Esophagus muscularis mucosa (tissue), 4 donors: ENCODE measurements around the gene AGPAT1. TPM values are rescaled to one million over a fixed set of nuclear protein-coding genes. Genes with fewer than 3 reads are reported as not detected.

Source experiments
- DNase-seq: peaks from one replicate; pipeline ENCODE4 v3.0.0-alpha.2; 2017; ENCODE audit errors: extremely low spot score
- H3K27ac ChIP-seq, 4 donors: fragments of 200-600 bp; sonication (generic); replicated peaks in 1 of 4; 1 replicate in 3 of 4; 2 replicates in 1 of 4; pipeline ENCODE4 v1.5.1; 2016 to 2019; ENCODE audit warnings: mild to moderate bottlenecking in 1 of 4
- H3K27me3 ChIP-seq, 4 donors: fragments of 200-600 bp; sonication (generic); one replicate each; pipeline versions ENCODE4 v1.5.1 to v1.6.0; 2016 to 2019
- H3K36me3 ChIP-seq, 4 donors: fragments of 200-600 bp; sonication (generic); one replicate each; pipeline ENCODE4 v1.5.1; 2016 to 2019
- H3K4me1 ChIP-seq, 4 donors: fragments of 200-600 bp; sonication (generic); one replicate each; pipeline ENCODE4 v1.5.1; 2016 to 2019
- H3K4me3 ChIP-seq, 4 donors: fragments of 200-600 bp; sonication (generic); 1 replicate in 2 of 4; 2 replicates in 2 of 4; pipeline ENCODE4 v1.5.1; 2016 to 2019; ENCODE audit warnings: mild to moderate bottlenecking in 4 of 4, moderate library complexity in 1 of 4
- H3K9me3 ChIP-seq, 4 donors: fragments of 200-600 bp; sonication (generic); 1 replicate in 3 of 4; 2 replicates in 1 of 4; pipeline ENCODE4 v1.5.1; 2016 to 2019
- CTCF ChIP-seq, 3 experiments: fragments of 200-600 bp in 2 of 3; fragments of 450-650 bp in 1 of 3; sonication (generic) in 2 of 3; IDR thresholded peaks; one replicate each; pipeline ENCODE4 v1.5.1; 2017 to 2019; ENCODE audit warnings: antibody characterized with exemption in 3 of 3, mild to moderate bottlenecking in 2 of 3, moderate library complexity in 1 of 3
- EP300 ChIP-seq: sonication (generic); formaldehyde crosslinking; IDR thresholded peaks from one replicate; pipeline ENCODE4 v1.6.1; 2017; ENCODE audit warnings: antibody characterized with exemption
- POLR2A ChIP-seq: fragments of 450-650 bp; IDR thresholded peaks from one replicate; pipeline ENCODE4 v1.6.1; 2017; ENCODE audit warnings: antibody characterized with exemption, moderate library complexity, mild to moderate bottlenecking, low read depth
- POLR2AphosphoS5 ChIP-seq, 2 donors: sonication (generic); formaldehyde crosslinking; IDR thresholded peaks; one replicate each; pipeline ENCODE4 v1.6.1; 2017; ENCODE audit warnings: antibody characterized with exemption in 2 of 2
- WGBS: methylation state at CpG from one replicate; pipeline ENCODE4 v1.1.5; 2018; 5-methylcytosine and 5-hydroxymethylcytosine counted together
- intact Hi-C: fragments of 100-400 bp; cut with DNase I; formaldehyde crosslinking; loops from one replicate; pipeline ENCODE4 v1.15.1; 2023
- total RNA-seq, 4 donors: library from RNA; depleted of rRNA; stranded (reverse); fragments of >200 nt; gene quantifications; one replicate each; pipeline versions ENCODE4 v1.1.0 to v1.2.1, GENCODE V29; 2016

Gene AGPAT1
- total RNA-seq, 4 donors from 2014 or later, result 52.7 to 76.7 (median 68.9) TPM

- Histone ChIP-seq H3K27ac (peak within 1 kb of the TSS; percentile 94 to 99 (median 96)), H3K9me3 (no peaks in the 10 kb centered on the region), H3K36me3 (peaks cover 0 to 33% (median 25%) of the 10 kb centered on the region in 4 donors), H3K4me1 (peaks cover 50 to 84% (median 81%) of the 10 kb centered on the region in 4 donors), H3K27me3 (no peaks in the 10 kb centered on the region), H3K4me3 (peak within 1 kb of the TSS; percentile 74 to 93 (median 80))
- peak; percentile 77 to 80 for TF ChIP-seq POLR2AphosphoS5 (IDR thresholded peaks at IDR 0.05)
- TF ChIP-seq CTCF (IDR thresholded peaks at IDR 0.05), result peak in 1 of 3 experiments; percentile 19
- TF ChIP-seq POLR2A, result no peak
- TF ChIP-seq EP300, result no peak
- WGBS, result 2% methylated on average over 33 of the region's 33 CpGs
- intact Hi-C loops, result no loop called here
- peak; percentile 99 for DNase-seq
Measured at GRCh38 chr6:32177788-32178546, 2.1 kb upstream of the AGPAT1 start, which contains the start of gene RNF5. RNF5 (plus strand) TSS chr6:32178405; CDS start chr6:32178512, 107 bp downstream.

GRCh38 chr6:32177183-32177787 lies 1.4 kb upstream of the AGPAT1 start:
- H3K9me3 ChIP-seq, result no peaks in the 10 kb centered on the region
- peak overlapping the region; percentile 74 to 93 (median 80) for H3K4me3 ChIP-seq
- H3K4me1 ChIP-seq, result peaks cover 50 to 83% (median 81%) of the 10 kb centered on the region in 4 donors
- no peak for TF ChIP-seq POLR2A
- no peak for TF ChIP-seq CTCF (IDR thresholded peaks at IDR 0.05)
- TF ChIP-seq EP300, result no peak
- peak in 1 of 2 donors; percentile 75 for TF ChIP-seq POLR2AphosphoS5 (IDR thresholded peaks at IDR 0.05)
- no peak for DNase-seq
- intact Hi-C loops, result no loop called here
- peaks cover 0 to 27% (median 21%) of the 10 kb centered on the region in 4 donors for H3K36me3 ChIP-seq
- 0% methylated on average over 17 of the region's 20 CpGs for WGBS
- peak overlapping the region; percentile 94 to 99 (median 96) for H3K27ac ChIP-seq
- no peaks in the 10 kb centered on the region for H3K27me3 ChIP-seq

GRCh38 chr6:32176476-32177182 lies 745 bp upstream of the AGPAT1 start:
- no peaks in the 10 kb centered on the region for H3K27me3 ChIP-seq
- no peak for DNase-seq
- 19% methylated on average over 5 of the region's 5 CpGs for WGBS
- peaks cover 46 to 76% (median 75%) of the 10 kb centered on the region in 4 donors for H3K4me1 ChIP-seq
- intact Hi-C loops, result no loop called here
- H3K27ac ChIP-seq, result peak overlapping the region; percentile 94 to 99 (median 96)
- H3K9me3 ChIP-seq, result no peaks in the 10 kb centered on the region
- H3K36me3 ChIP-seq, result peaks cover 0 to 22% (median 20%) of the 10 kb centered on the region in 4 donors
- TF ChIP-seq POLR2A (no peak), EP300 (no peak), CTCF (IDR thresholded peaks at IDR 0.05) (no peak), POLR2AphosphoS5 (IDR thresholded peaks at IDR 0.05) (no peak)
- H3K4me3 ChIP-seq, result peak overlapping the region; percentile 74 to 93 (median 80)

- no peak for DNase-seq
- H3K27me3 ChIP-seq, result no peaks in the 10 kb centered on the region
- H3K36me3 ChIP-seq, result peaks cover 2 to 20% (median 18%) of the 10 kb centered on the region in 4 donors
- H3K9me3 ChIP-seq, result no peaks in the 10 kb centered on the region
- peak overlapping the region; percentile 74 to 93 (median 80) for H3K4me3 ChIP-seq
- H3K4me1 ChIP-seq, result peaks cover 38 to 64% (median 62%) of the 10 kb centered on the region in 4 donors
- intact Hi-C loops, result no loop called here
- WGBS, result 10% methylated on average over 2 of the region's 2 CpGs
- peak overlapping the region; percentile 94 to 99 (median 96) for H3K27ac ChIP-seq
- TF ChIP-seq POLR2AphosphoS5 (IDR thresholded peaks at IDR 0.05), result no peak
- no peak for TF ChIP-seq CTCF (IDR thresholded peaks at IDR 0.05)
- no peak for TF ChIP-seq EP300
- no peak for TF ChIP-seq POLR2A
Measured at GRCh38 chr6:32175322-32175710, 568 bp downstream of the AGPAT1 start.
